Neural progenitor cell (in vitro differentiated cells): ENCODE results near the gene AFMID. TPM values are rescaled to one million over a fixed set of nuclear protein-coding genes. Genes with fewer than 3 reads are reported as not detected.

ENCODE experiments used
- DNase-seq: peaks from one replicate; pipeline ENCODE4 v3.0.0-alpha.2; 2016; ENCODE audit warnings: low spot score
- H2AFZ ChIP-seq: fragments of 200-600 bp; sonication (generic); replicated peaks from 2 replicates; pipeline ENCODE4 v1.6.1; 2016; ENCODE audit warnings: antibody characterized with exemption
- H3F3A ChIP-seq: fragments of 200-600 bp; sonication (generic); 2 replicates; pipeline ENCODE4 v1.6.1; 2016; ENCODE audit warnings: antibody characterized with exemption, low read depth
- H3K27ac ChIP-seq: fragments of 200-600 bp; sonication (generic); 2 replicates; pipeline ENCODE4 v1.5.1; 2016; ENCODE audit warnings: mild to moderate bottlenecking
- H3K27me3 ChIP-seq: fragments of 200-600 bp; sonication (generic); 2 replicates; pipeline ENCODE4 v1.6.1; 2016; ENCODE audit warnings: mild to moderate bottlenecking, moderate library complexity
- H3K36me3 ChIP-seq: fragments of 200-600 bp; sonication (generic); 2 replicates; pipeline ENCODE4 v1.5.1; 2016
- H3K4me1 ChIP-seq: fragments of 200-600 bp; sonication (generic); 2 replicates; pipeline ENCODE4 v1.6.1; 2016; ENCODE audit warnings: mixed run types
- H3K4me2 ChIP-seq: fragments of 200-600 bp; sonication (generic); 2 replicates; pipeline ENCODE4 v1.6.1; 2016
- H3K4me3 ChIP-seq: fragments of 200-600 bp; sonication (generic); 2 replicates; pipeline ENCODE4 v1.5.1; 2016
- H3K79me2 ChIP-seq: fragments of 200-600 bp; sonication (generic); 2 replicates; pipeline ENCODE4 v1.6.1; 2016; ENCODE audit warnings: low read depth
- H3K9ac ChIP-seq: fragments of 200-600 bp; sonication (generic); 2 replicates; pipeline ENCODE4 v1.6.1; 2016
- H3K9me3 ChIP-seq: fragments of 200-600 bp; sonication (generic); 2 replicates; pipeline ENCODE4 v1.5.1; 2016; ENCODE audit warnings: low read depth
- H4K20me1 ChIP-seq: fragments of 200-600 bp; sonication (generic); 2 replicates; pipeline ENCODE4 v1.6.1; 2016; ENCODE audit warnings: low read depth
- H3K27ac Mint-ChIP-seq: 3 replicates; pipeline ENCODE4 v1.8.0; 2021; ENCODE audit warnings: mixed read lengths
- H3K27me3 Mint-ChIP-seq: 2 replicates; pipeline ENCODE4 v1.8.0; 2022; ENCODE audit warnings: low read depth, mild to moderate bottlenecking, inconsistent platforms, moderate library complexity, mixed read lengths; ENCODE audit not compliant: insufficient read depth
- H3K36me3 Mint-ChIP-seq: 3 replicates; pipeline ENCODE4 v1.8.0; 2021; ENCODE audit warnings: mixed read lengths
- H3K4me1 Mint-ChIP-seq: 3 replicates; pipeline ENCODE4 v1.8.0; 2021; ENCODE audit warnings: mixed read lengths
- H3K4me3 Mint-ChIP-seq: 3 replicates; pipeline ENCODE4 v1.8.0; 2021; ENCODE audit warnings: mild to moderate bottlenecking, moderate library complexity, mixed read lengths
- H3K9me3 Mint-ChIP-seq: 3 replicates; pipeline ENCODE4 v1.8.0; 2020; ENCODE audit warnings: mixed read lengths
- EZH2 ChIP-seq: fragments of 200-600 bp; sonication (generic); IDR thresholded peaks from 2 replicates; pipeline ENCODE4 v1.6.1; 2017; ENCODE audit warnings: antibody characterized with exemption, mild to moderate bottlenecking, moderate library complexity
- EZH2phosphoT487 ChIP-seq: fragments of 200-600 bp; sonication (generic); IDR thresholded peaks from 2 replicates; pipeline ENCODE4 v1.6.1; 2017; ENCODE audit warnings: antibody characterized with exemption
- total RNA-seq: library from RNA; depleted of rRNA; stranded (reverse); fragments of >200 nt; gene quantifications from 2 replicates; pipeline ENCODE4 v1.2.3, GENCODE V29; 2015; ENCODE audit warnings: low replicate concordance
- TF ChIP-seq, protein P1 (sequence below): fragments of 200-600 bp; sonication (generic); IDR thresholded peaks from 2 replicates; pipeline ENCODE4 v1.5.1; 2017; ENCODE audit warnings: antibody characterized with exemption, mild to moderate bottlenecking

The AFMID gene
- total RNA-seq, 1 donor from 2014 or later, result 76.8 TPM

DNA sequence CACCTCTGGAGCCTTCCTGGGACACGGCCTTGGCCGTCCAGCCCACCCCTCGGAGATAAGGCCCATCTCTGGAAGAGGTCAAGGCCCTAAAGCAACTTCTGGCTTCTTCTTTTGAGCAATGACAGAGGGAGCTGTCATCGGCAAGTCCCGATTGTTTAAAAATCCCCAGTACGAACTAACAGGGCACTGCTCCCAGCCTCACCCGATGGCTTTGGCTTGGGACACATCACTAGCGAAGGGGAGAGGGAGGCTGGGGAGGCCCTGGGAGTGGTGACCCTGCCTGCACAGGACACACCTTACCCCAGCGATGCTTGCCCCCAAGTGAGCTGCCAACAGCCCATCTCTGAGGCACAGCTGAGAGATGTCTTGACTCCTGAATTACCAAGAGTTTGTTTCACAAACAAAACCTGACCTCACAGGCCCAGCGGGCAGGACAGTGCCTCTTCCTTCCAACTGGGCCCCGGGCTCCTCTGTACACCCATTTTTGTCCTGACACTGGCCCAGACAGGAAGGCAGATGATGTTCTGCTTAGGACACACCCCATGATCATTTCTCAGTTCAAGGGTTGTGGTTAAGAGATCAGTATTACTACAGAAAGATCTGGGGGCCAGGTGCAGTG, 14.0 kb upstream of the AFMID start:
- Histone ChIP-seq H4K20me1 (peaks cover 38% of the 10 kb centered on the region), H3K36me3 (no peaks in the 10 kb centered on the region), H3K27ac (no peak overlapping the region), H3K4me2 (no peak overlapping the region), H3K27me3 (no peaks in the 10 kb centered on the region), H2AFZ (no peak overlapping the region), H3F3A (peaks cover 60% of the 10 kb centered on the region), H3K9ac (no peak overlapping the region), H3K4me1 (peaks cover 9% of the 10 kb centered on the region), H3K79me2 (no peaks in the 10 kb centered on the region), H3K4me3 (no peak overlapping the region), H3K9me3 (no peaks in the 10 kb centered on the region)
- TF ChIP-seq EZH2, result no peak
- TF ChIP-seq, protein P1, sequence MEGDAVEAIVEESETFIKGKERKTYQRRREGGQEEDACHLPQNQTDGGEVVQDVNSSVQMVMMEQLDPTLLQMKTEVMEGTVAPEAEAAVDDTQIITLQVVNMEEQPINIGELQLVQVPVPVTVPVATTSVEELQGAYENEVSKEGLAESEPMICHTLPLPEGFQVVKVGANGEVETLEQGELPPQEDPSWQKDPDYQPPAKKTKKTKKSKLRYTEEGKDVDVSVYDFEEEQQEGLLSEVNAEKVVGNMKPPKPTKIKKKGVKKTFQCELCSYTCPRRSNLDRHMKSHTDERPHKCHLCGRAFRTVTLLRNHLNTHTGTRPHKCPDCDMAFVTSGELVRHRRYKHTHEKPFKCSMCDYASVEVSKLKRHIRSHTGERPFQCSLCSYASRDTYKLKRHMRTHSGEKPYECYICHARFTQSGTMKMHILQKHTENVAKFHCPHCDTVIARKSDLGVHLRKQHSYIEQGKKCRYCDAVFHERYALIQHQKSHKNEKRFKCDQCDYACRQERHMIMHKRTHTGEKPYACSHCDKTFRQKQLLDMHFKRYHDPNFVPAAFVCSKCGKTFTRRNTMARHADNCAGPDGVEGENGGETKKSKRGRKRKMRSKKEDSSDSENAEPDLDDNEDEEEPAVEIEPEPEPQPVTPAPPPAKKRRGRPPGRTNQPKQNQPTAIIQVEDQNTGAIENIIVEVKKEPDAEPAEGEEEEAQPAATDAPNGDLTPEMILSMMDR, result no peak
- no peak for TF ChIP-seq EZH2phosphoT487
- Mint-ChIP-seq H3K27me3 (peaks cover 14% of the 10 kb centered on the region), H3K27ac (no peak overlapping the region), H3K4me3 (peak overlapping the region; percentile 24), H3K4me1 (peaks cover 16% of the 10 kb centered on the region), H3K36me3 (peaks cover 10% of the 10 kb centered on the region), H3K9me3 (no peaks in the 10 kb centered on the region)
- DNase-seq, result no peak

DNA sequence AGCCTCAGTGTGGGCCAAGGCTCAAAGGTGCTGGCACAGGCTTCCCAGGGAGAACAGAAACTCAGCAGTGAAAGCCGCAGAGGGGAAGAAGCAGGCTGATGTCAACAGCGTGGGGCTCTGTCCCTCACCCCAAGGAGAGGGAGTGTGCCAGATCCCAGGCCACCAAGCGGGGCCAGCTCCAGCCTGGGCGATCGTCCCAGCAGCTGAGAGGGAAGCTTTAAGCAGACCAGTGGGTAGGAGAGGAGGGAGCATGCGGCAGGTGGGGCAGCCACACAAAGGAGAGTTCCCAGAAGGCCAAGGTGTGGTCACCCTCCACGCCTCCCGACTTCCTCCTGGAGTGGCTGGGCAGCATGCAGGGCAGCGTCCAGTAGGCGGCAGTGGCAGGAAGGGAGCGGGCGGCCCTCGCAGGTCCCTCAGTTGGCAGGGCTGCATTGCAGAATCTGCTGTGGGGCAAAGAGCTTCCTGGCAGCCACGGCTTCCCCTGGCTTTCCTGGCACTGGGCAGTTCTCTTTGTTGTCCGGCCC, 12.8 kb upstream of the AFMID start:
- no peak for DNase-seq
- H3K27me3 Mint-ChIP-seq, result peaks cover 14% of the 10 kb centered on the region
- no peaks in the 10 kb centered on the region for H3K79me2 ChIP-seq
- H3K27ac Mint-ChIP-seq, result no peak overlapping the region
- TF ChIP-seq EZH2phosphoT487 (no peak), EZH2 (no peak)
- TF ChIP-seq, protein P1, result no peak
- peaks cover 3% of the 10 kb centered on the region for H3K4me1 ChIP-seq
- no peaks in the 10 kb centered on the region for H3K9me3 Mint-ChIP-seq
- no peak overlapping the region for H3K9ac ChIP-seq
- H3K9me3 ChIP-seq, result no peaks in the 10 kb centered on the region
- H2AFZ ChIP-seq, result no peak overlapping the region
- peaks cover 57% of the 10 kb centered on the region for H3F3A ChIP-seq
- H3K4me3 ChIP-seq, result no peak overlapping the region
- no peak overlapping the region for H3K4me3 Mint-ChIP-seq
- no peak overlapping the region for H3K27ac ChIP-seq
- H3K4me1 Mint-ChIP-seq, result peaks cover 16% of the 10 kb centered on the region
- H3K36me3 Mint-ChIP-seq, result peaks cover 22% of the 10 kb centered on the region
- no peak overlapping the region for H3K4me2 ChIP-seq
- H3K27me3 ChIP-seq, result no peaks in the 10 kb centered on the region
- peaks cover 32% of the 10 kb centered on the region for H4K20me1 ChIP-seq
- H3K36me3 ChIP-seq, result no peaks in the 10 kb centered on the region

DNA sequence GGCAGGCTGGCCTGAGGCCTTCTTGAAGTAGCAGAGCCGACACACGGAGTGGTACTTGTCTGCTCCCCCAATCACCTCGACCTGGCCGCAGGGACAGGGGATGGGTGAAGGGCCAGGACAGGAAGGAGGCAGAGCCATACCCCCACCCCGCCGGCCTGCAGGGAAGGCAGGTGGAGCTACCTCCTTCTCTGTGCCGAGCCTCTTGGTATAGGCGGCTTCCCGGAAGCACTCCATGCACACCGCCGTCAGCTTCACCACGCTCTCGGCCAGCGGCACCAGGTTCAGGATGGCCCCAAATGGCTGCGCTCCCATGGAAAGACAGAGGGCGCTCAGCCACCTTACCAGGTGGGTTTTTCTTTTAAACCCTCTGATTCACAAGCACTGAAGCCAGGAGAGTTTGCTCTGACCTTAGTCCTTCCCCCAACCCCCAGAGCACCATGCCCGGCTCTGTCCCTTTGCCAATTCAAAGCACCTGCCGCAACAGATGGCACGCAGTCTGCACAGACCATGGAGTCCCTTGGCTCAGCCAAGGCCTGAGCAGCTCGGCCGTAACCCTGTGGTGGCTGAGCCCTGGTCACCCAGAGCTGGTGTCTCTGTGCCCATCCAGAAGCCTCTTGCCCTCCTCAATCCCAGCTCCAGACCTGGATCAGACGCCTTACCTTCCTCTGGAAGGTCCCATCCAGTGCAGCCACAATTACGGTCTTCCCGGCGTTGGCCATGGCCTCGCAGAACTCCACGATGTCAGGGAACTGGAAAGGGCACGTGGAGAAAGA, 12.1 kb upstream of the AFMID start:
- Histone ChIP-seq H3F3A (peaks cover 51% of the 10 kb centered on the region), H4K20me1 (peaks cover 25% of the 10 kb centered on the region), H3K79me2 (no peaks in the 10 kb centered on the region), H3K4me3 (no peak overlapping the region), H3K9me3 (no peaks in the 10 kb centered on the region), H3K9ac (no peak overlapping the region), H3K27me3 (no peaks in the 10 kb centered on the region), H2AFZ (no peak overlapping the region), H3K27ac (no peak overlapping the region), H3K36me3 (no peaks in the 10 kb centered on the region), H3K4me1 (no peaks in the 10 kb centered on the region), H3K4me2 (no peak overlapping the region)
- peak; percentile 33 for DNase-seq
- TF ChIP-seq, protein P1, result peak; percentile 35
- TF ChIP-seq EZH2, result no peak
- TF ChIP-seq EZH2phosphoT487, result no peak
- Mint-ChIP-seq H3K27ac (no peak overlapping the region), H3K27me3 (peaks cover 14% of the 10 kb centered on the region), H3K9me3 (no peaks in the 10 kb centered on the region), H3K4me1 (peaks cover 16% of the 10 kb centered on the region), H3K4me3 (no peak overlapping the region), H3K36me3 (peaks cover 24% of the 10 kb centered on the region)
